Prostate gland (tissue), 2 donors: Measurements from ENCODE around the gene NLRP11. TPM values are rescaled to one million over a fixed set of nuclear protein-coding genes. Genes with fewer than 3 reads are reported as not detected.

Experiments used
- DNase-seq: peaks from one replicate; pipeline ENCODE4 v3.0.0-alpha.2; 2019; ENCODE audit warnings: low spot score
- H3K27ac ChIP-seq, 2 donors: fragments of 200-600 bp; sonication (generic); 2 replicates each; pipeline ENCODE4 v1.5.1; 2017 to 2019
- H3K27me3 ChIP-seq: fragments of 200-600 bp; sonication (generic); replicated peaks from 2 replicates; pipeline ENCODE4 v1.5.1; 2019; ENCODE audit not compliant: insufficient read depth
- H3K36me3 ChIP-seq, 2 donors: fragments of 200-600 bp; sonication (generic); 1 replicate in 1 of 2; 2 replicates in 1 of 2; pipeline versions ENCODE4 v1.5.1 to v1.8.1; 2017 to 2019
- H3K4me1 ChIP-seq: fragments of 200-600 bp; sonication (generic); replicated peaks from 2 replicates; pipeline ENCODE4 v1.5.1; 2019
- H3K4me3 ChIP-seq, 2 donors: fragments of 200-600 bp; sonication (generic); 2 replicates each; pipeline ENCODE4 v1.5.1; 2017 to 2019
- H3K9me3 ChIP-seq: fragments of 200-600 bp; sonication (generic); 2 replicates; pipeline ENCODE4 v1.5.1; 2017
- POLR2A ChIP-seq: fragments of 450-650 bp; IDR thresholded peaks from one replicate; pipeline ENCODE4 v1.6.1; 2016; ENCODE audit warnings: antibody characterized with exemption, mild to moderate bottlenecking
- POLR2AphosphoS5 ChIP-seq: sonication (generic); formaldehyde crosslinking; IDR thresholded peaks from one replicate; pipeline ENCODE4 v1.6.1; 2017; ENCODE audit warnings: antibody characterized with exemption
- WGBS: methylation state at CpG from one replicate; pipeline ENCODE4 v1.1.5; 2018; 5-methylcytosine and 5-hydroxymethylcytosine counted together
- intact Hi-C: fragments of 100-400 bp; cut with DNase I; formaldehyde crosslinking; loops from one replicate; pipeline ENCODE4 v1.14.2; 2022
- total RNA-seq, 2 donors: library from RNA; depleted of rRNA; stranded (reverse); fragments of >200 nt; gene quantifications; one replicate each; pipeline ENCODE4 v1.1.0, GENCODE V29; 2016
- TF ChIP-seq, protein P1 (sequence below), 4 experiments: fragments of 200-600 bp in 2 of 4; fragments of 450-650 bp in 2 of 4; sonication (generic) in 2 of 4; IDR thresholded peaks; 1 replicate in 3 of 4; 2 replicates in 1 of 4; pipeline ENCODE4 v1.5.1; 2016 to 2019; ENCODE audit warnings: antibody characterized with exemption in 4 of 4, mild to moderate bottlenecking in 2 of 4, moderate library complexity in 2 of 4

The NLRP11 gene
- total RNA-seq, 2 donors from 2014 or later, result 1.5 TPM; not detected in 1

DNA sequence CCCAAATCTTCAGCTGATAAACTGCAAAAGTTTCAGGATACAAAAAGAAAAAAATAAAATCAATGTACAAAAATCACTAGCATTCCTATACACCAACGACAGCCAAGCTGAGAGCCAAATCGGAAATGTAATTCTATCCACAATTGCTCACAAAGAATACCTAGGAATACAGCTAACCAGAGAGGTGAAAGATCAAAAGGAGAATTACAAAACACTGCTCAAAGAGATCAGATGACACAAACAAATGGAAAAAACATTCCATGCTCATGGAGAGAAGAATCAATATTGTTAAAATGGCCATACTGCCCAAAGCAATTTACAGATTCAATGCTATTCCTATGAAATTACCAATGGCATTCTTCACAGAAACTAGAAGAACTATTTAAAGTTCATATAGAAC lies 29.5 kb downstream of the NLRP11 start:
- no peak for DNase-seq
- WGBS, result 78% methylated on average over 2 of the region's 2 CpGs
- H3K36me3 ChIP-seq, result no peaks in the 10 kb centered on the region
- no peaks in the 10 kb centered on the region for H3K9me3 ChIP-seq
- H3K4me1 ChIP-seq, result no peaks in the 10 kb centered on the region
- intact Hi-C loops, result no loop called here
- no peaks in the 10 kb centered on the region for H3K27me3 ChIP-seq
- no peak overlapping the region for H3K4me3 ChIP-seq
- H3K27ac ChIP-seq, result no peak overlapping the region
- TF ChIP-seq POLR2A, result no peak
- TF ChIP-seq, protein P1, sequence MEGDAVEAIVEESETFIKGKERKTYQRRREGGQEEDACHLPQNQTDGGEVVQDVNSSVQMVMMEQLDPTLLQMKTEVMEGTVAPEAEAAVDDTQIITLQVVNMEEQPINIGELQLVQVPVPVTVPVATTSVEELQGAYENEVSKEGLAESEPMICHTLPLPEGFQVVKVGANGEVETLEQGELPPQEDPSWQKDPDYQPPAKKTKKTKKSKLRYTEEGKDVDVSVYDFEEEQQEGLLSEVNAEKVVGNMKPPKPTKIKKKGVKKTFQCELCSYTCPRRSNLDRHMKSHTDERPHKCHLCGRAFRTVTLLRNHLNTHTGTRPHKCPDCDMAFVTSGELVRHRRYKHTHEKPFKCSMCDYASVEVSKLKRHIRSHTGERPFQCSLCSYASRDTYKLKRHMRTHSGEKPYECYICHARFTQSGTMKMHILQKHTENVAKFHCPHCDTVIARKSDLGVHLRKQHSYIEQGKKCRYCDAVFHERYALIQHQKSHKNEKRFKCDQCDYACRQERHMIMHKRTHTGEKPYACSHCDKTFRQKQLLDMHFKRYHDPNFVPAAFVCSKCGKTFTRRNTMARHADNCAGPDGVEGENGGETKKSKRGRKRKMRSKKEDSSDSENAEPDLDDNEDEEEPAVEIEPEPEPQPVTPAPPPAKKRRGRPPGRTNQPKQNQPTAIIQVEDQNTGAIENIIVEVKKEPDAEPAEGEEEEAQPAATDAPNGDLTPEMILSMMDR (IDR thresholded peaks at IDR 0.05), result no peak
- TF ChIP-seq POLR2AphosphoS5, result no peak

DNA sequence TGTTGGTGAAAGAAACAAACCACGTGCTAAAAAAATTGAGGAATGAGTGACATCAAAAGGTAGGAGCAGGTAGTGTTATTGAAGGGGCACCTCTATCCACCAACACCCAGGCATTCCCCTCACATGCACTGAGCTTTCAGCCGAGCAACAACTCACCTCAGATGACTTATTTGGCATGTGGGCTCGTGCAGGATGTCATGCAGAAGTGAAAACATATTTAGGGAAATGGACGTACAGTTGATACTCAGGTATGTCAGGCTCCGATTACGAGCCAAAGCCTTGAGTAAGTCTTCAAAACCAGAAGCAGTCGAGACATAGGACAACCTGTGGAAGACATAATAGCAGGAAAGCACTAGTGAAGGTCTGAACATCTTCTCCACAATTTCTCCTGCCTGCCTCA lies 30.4 kb downstream of the NLRP11 start:
- H3K27ac ChIP-seq, result no peak overlapping the region
- no peaks in the 10 kb centered on the region for H3K9me3 ChIP-seq
- intact Hi-C loops, result no loop called here
- WGBS, result 68% methylated on average over 7 of the region's 7 CpGs
- DNase-seq, result no peak
- no peaks in the 10 kb centered on the region for H3K4me1 ChIP-seq
- no peaks in the 10 kb centered on the region for H3K36me3 ChIP-seq
- H3K27me3 ChIP-seq, result no peaks in the 10 kb centered on the region
- no peak overlapping the region for H3K4me3 ChIP-seq
- TF ChIP-seq, protein P1 (IDR thresholded peaks at IDR 0.05), result no peak
- TF ChIP-seq POLR2AphosphoS5 (no peak), POLR2A (no peak)

DNA sequence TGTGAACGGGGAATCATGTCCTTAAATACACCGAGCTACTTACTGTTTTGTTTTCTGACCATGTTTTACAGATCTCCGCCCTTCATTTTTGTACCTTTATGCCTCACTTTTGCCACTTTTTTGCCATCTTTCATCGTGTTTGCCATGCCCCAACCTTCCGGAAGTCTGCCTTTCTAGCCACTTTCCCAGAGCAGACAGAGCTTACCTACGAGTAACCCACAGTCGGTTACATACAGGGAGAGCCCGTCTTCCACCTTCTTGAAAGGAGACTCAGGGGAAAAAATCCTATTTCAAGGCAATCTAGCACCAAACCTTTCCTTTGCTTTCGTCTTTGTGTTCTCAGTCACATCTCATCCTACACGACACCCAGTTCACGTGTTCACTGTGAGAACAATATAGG lies 36.8 kb downstream of the NLRP11 start:
- Histone ChIP-seq H3K36me3 (no peaks in the 10 kb centered on the region), H3K27me3 (no peaks in the 10 kb centered on the region), H3K4me3 (no peak overlapping the region), H3K9me3 (no peaks in the 10 kb centered on the region), H3K27ac (no peak overlapping the region), H3K4me1 (no peaks in the 10 kb centered on the region)
- no peak for TF ChIP-seq POLR2A
- no peak for TF ChIP-seq POLR2AphosphoS5
- TF ChIP-seq, protein P1 (IDR thresholded peaks at IDR 0.05), result no peak
- DNase-seq, result no peak
- intact Hi-C loops, result no loop called here
- WGBS, result 90% methylated on average over 11 of the region's 11 CpGs

DNA sequence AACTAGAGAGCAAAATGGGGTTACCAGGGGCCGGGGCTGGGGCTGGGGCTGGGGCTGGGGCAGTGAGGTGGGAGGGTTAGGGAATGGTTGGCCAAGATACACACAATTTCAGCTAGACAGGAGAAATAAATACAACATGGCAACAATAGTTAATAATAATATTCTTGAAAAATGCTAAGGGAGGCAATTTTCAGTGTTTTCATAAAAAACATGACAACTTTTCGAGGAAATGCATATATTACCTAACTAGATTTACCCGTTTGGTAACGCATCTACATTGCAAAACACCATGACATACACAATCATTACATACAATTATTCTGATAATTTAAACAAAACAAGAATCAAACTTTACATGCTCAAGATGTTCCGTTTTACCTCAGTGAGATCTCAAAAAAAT lies 50.7 kb downstream of the NLRP11 start:
- Histone ChIP-seq H3K36me3 (no peaks in the 10 kb centered on the region), H3K9me3 (no peaks in the 10 kb centered on the region), H3K4me1 (no peaks in the 10 kb centered on the region), H3K27ac (no peak overlapping the region), H3K4me3 (no peak overlapping the region), H3K27me3 (no peaks in the 10 kb centered on the region)
- DNase-seq, result no peak
- intact Hi-C loops, result no loop called here
- TF ChIP-seq, protein P1 (IDR thresholded peaks at IDR 0.05), result no peak
- TF ChIP-seq POLR2A, result no peak
- no peak for TF ChIP-seq POLR2AphosphoS5
- 83% methylated on average over 5 of the region's 5 CpGs for WGBS

DNA sequence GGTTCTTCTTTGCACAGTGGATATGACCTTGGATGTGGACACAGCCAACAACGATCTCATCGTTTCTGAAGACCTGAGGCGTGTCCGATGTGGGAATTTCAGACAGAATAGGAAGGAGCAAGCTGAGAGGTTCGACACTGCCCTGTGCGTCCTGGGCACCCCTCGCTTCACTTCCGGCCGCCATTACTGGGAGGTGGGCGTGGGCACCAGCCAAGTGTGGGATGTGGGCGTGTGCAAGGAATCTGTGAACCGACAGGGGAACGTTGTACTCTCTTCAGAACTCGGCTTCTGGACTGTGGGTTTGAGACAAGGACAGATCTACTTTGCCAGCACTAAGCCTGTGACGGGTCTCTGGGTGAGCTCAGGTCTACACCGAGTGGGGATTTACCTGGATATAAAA lies 53.5 kb downstream of the NLRP11 start:
- intact Hi-C loops, result no loop called here
- DNase-seq, result no peak
- H3K27me3 ChIP-seq, result no peaks in the 10 kb centered on the region

More for the DNA sequence above, 53.5 kb downstream of the NLRP11 start:
- H3K4me1 ChIP-seq, result no peaks in the 10 kb centered on the region
- H3K27ac ChIP-seq, result no peak overlapping the region
- no peak overlapping the region for H3K4me3 ChIP-seq
- no peaks in the 10 kb centered on the region for H3K36me3 ChIP-seq
- H3K9me3 ChIP-seq, result no peaks in the 10 kb centered on the region
- TF ChIP-seq POLR2A (no peak), POLR2AphosphoS5 (no peak)
- TF ChIP-seq, protein P1 (IDR thresholded peaks at IDR 0.05), result no peak
- WGBS, result 83% methylated on average over 16 of the region's 16 CpGs
